T follicular helper cell (primary cell): ENCODE results near the gene CDK8.
"Not testable (repeated sequence)": the region's sequence is repeated elsewhere in the genome, so short reads cannot be mapped to it uniquely, and the experiment has no call there.

ENCODE experiments used
- DNase-seq: peaks from one replicate; pipeline ENCODE4 v3.0.0-alpha.2; 2020; ENCODE audit warnings: low read depth

The CDK8 gene

GRCh38 chr13:26253262-26253786 lies 605 bp upstream of the CDK8 start:
- no peak for DNase-seq

GRCh38 chr13:26254583-26255111 lies 718 bp downstream of the CDK8 start:
- DNase-seq, result peak; percentile 42

GRCh38 chr13:26255115-26255514 lies 1.2 kb downstream of the CDK8 start:
- no peak for DNase-seq

- DNase-seq, result no peak
These were observed 1.9 kb downstream of the CDK8 start for GRCh38 chr13:26255691-26256277.

- no peak for DNase-seq
These were observed 3.1 kb downstream of the CDK8 start for GRCh38 chr13:26257049-26257448.

GRCh38 chr13:26259634-26260033 lies 5.7 kb downstream of the CDK8 start:
- DNase-seq, result no peak

GRCh38 chr13:26262156-26262555 lies 8.2 kb downstream of the CDK8 start:
- DNase-seq, result no peak

- no peak for DNase-seq
These were observed 12.4 kb downstream of the CDK8 start for GRCh38 chr13:26266311-26266710.

- DNase-seq, result no peak
These were observed 16.8 kb downstream of the CDK8 start for GRCh38 chr13:26270707-26271106.

- DNase-seq, result no peak
These were observed 18.7 kb downstream of the CDK8 start for GRCh38 chr13:26272621-26273020.

GRCh38 chr13:26280295-26280694 lies 26.4 kb downstream of the CDK8 start:
- no peak for DNase-seq

- no peak for DNase-seq
These were observed 26.9 kb downstream of the CDK8 start for GRCh38 chr13:26280822-26281221.

GRCh38 chr13:26285911-26286310 lies 32.0 kb downstream of the CDK8 start:
- DNase-seq, result not testable (repeated sequence)

- not testable (repeated sequence) for DNase-seq
These were observed 34.9 kb downstream of the CDK8 start for GRCh38 chr13:26288838-26289237.

- no peak for DNase-seq
These were observed 41.9 kb downstream of the CDK8 start for GRCh38 chr13:26295812-26296211.

GRCh38 chr13:26299168-26299750 lies 45.3 kb downstream of the CDK8 start:
- no peak for DNase-seq

- no peak for DNase-seq
These were observed 46.2 kb downstream of the CDK8 start for GRCh38 chr13:26300140-26300539.

- no peak for DNase-seq
These were observed 51.7 kb downstream of the CDK8 start for GRCh38 chr13:26305676-26306075.

GRCh38 chr13:26307701-26308100 lies 53.8 kb downstream of the CDK8 start:
- DNase-seq, result no peak

- no peak for DNase-seq
These were observed 54.3 kb downstream of the CDK8 start for GRCh38 chr13:26308250-26308649.

- no peak for DNase-seq
These were observed 54.9 kb downstream of the CDK8 start for GRCh38 chr13:26308836-26309235.

GRCh38 chr13:26310003-26310402 lies 56.1 kb downstream of the CDK8 start:
- DNase-seq, result no peak

GRCh38 chr13:26310470-26310869 lies 56.5 kb downstream of the CDK8 start:
- no peak for DNase-seq

GRCh38 chr13:26312019-26312418 lies 58.1 kb downstream of the CDK8 start:
- DNase-seq, result not testable (repeated sequence)
